H9 (cell line): Measurements from ENCODE around the gene CISD2. TPM values are rescaled to one million over a fixed set of nuclear protein-coding genes. Genes with fewer than 3 reads are reported as not detected.

Experiments used
- DNase-seq: peaks from one replicate; pipeline ENCODE4 v3.0.0-alpha.2; 2017
- H2AFZ ChIP-seq: one replicate; pipeline ENCODE4 v1.6.1; 2013; ENCODE audit warnings: mild to moderate bottlenecking, low read length, control low read depth, moderate library complexity
- H2AK5ac ChIP-seq: 2 replicates; pipeline ENCODE4 v1.6.1; 2013; ENCODE audit warnings: low read length, control low read depth, mixed read lengths; ENCODE audit not compliant: insufficient read length
- H2BK120ac ChIP-seq: one replicate; pipeline ENCODE4 v1.6.1; 2013; ENCODE audit warnings: low read depth, mild to moderate bottlenecking, low read length, control low read depth, inconsistent platforms; ENCODE audit not compliant: poor library complexity, severe bottlenecking
- H2BK12ac ChIP-seq: 2 replicates; pipeline ENCODE4 v1.6.1; 2013; ENCODE audit warnings: low read length, control low read depth, mixed read lengths, low read depth; ENCODE audit not compliant: insufficient read length
- H2BK15ac ChIP-seq: 2 replicates; pipeline ENCODE4 v1.6.1; 2013; ENCODE audit warnings: low read depth, low read length, control low read depth
- H2BK20ac ChIP-seq: one replicate; pipeline ENCODE4 v1.6.1; 2013; ENCODE audit warnings: low read depth, mild to moderate bottlenecking, low read length, control low read depth, inconsistent platforms; ENCODE audit not compliant: poor library complexity, severe bottlenecking
- H2BK5ac ChIP-seq: 2 replicates; pipeline ENCODE4 v1.6.1; 2013; ENCODE audit warnings: low read length, control low read depth, mixed read lengths; ENCODE audit not compliant: insufficient read length
- H3K14ac ChIP-seq: 2 replicates; pipeline ENCODE4 v1.6.1; 2013; ENCODE audit warnings: low read length, control low read depth; ENCODE audit not compliant: insufficient read depth
- H3K18ac ChIP-seq: 2 replicates; pipeline ENCODE4 v1.6.1; 2013; ENCODE audit warnings: low read depth, mild to moderate bottlenecking, mixed read lengths, low read length, control low read depth; ENCODE audit not compliant: insufficient read length
- H3K23ac ChIP-seq: 2 replicates; pipeline ENCODE4 v1.6.1; 2013; ENCODE audit warnings: low read length, control low read depth, mixed read lengths, low read depth; ENCODE audit not compliant: insufficient read length
- H3K23me2 ChIP-seq: 2 replicates; pipeline ENCODE4 v1.6.1; 2013; ENCODE audit warnings: low read depth, mild to moderate bottlenecking, mixed read lengths, low read length, control low read depth; ENCODE audit not compliant: insufficient read length, poor library complexity, severe bottlenecking
- H3K27ac ChIP-seq: 2 replicates; pipeline ENCODE4 v1.5.1; 2013; ENCODE audit warnings: low read length, control low read depth, mixed read lengths, low read depth; ENCODE audit not compliant: insufficient read length
- H3K27me3 ChIP-seq: 2 replicates; pipeline ENCODE4 v1.6.1; 2013; ENCODE audit warnings: low read length, control low read depth, inconsistent platforms; ENCODE audit not compliant: insufficient read depth
- H3K4ac ChIP-seq: 2 replicates; pipeline ENCODE4 v1.6.1; 2013; ENCODE audit warnings: low read depth, mild to moderate bottlenecking, control low read depth, inconsistent platforms, low read length, moderate library complexity
- H3K4me1 ChIP-seq: 2 replicates; pipeline ENCODE4 v1.6.1; 2013; ENCODE audit warnings: low read length, control low read depth, inconsistent platforms; ENCODE audit not compliant: insufficient read depth
- H3K4me2 ChIP-seq: 2 replicates; pipeline ENCODE4 v1.6.1; 2013; ENCODE audit warnings: low read length, control low read depth, mixed read lengths; ENCODE audit not compliant: insufficient read length, insufficient read depth
- H3K56ac ChIP-seq: 2 replicates; pipeline ENCODE4 v1.6.1; 2013; ENCODE audit warnings: low read depth, mild to moderate bottlenecking, mixed read lengths, low read length, control low read depth; ENCODE audit not compliant: insufficient read length
- H3K79me1 ChIP-seq: 2 replicates; pipeline ENCODE4 v1.6.1; 2013; ENCODE audit warnings: low read depth, mild to moderate bottlenecking, moderate library complexity, low read length, control low read depth, inconsistent platforms; ENCODE audit not compliant: insufficient read depth, poor library complexity, severe bottlenecking
- H3K79me2 ChIP-seq: 2 replicates; pipeline ENCODE4 v1.6.1; 2013; ENCODE audit warnings: low read length, control low read depth, inconsistent platforms; ENCODE audit not compliant: insufficient read depth
- H3K9ac ChIP-seq: 2 replicates; pipeline ENCODE4 v1.6.1; 2013; ENCODE audit warnings: low read length, control low read depth, mixed read lengths; ENCODE audit not compliant: insufficient read length; ENCODE audit errors: extremely low read depth
- H3K9me3 ChIP-seq: one replicate; pipeline ENCODE4 v1.6.1; 2013; ENCODE audit warnings: low read depth, low read length, inconsistent platforms; ENCODE audit not compliant: control insufficient read depth
- H3T11ph ChIP-seq: one replicate; pipeline ENCODE4 v1.6.1; 2013; ENCODE audit warnings: mild to moderate bottlenecking, low read length, control low read depth, inconsistent platforms
- H4K20me1 ChIP-seq: one replicate; pipeline ENCODE4 v1.6.1; 2013; ENCODE audit not compliant: control insufficient read depth, insufficient read length, insufficient read depth
- H4K5ac ChIP-seq: 2 replicates; pipeline ENCODE4 v1.6.1; 2013; ENCODE audit warnings: low read depth, mild to moderate bottlenecking, mixed read lengths, low read length, control low read depth; ENCODE audit not compliant: insufficient read length
- H4K8ac ChIP-seq: replicated peaks from 2 replicates; pipeline ENCODE4 v1.6.1; 2013; ENCODE audit warnings: low read length, control low read depth, mixed read lengths, low read depth; ENCODE audit not compliant: insufficient read length
- H4K91ac ChIP-seq: 2 replicates; pipeline ENCODE4 v1.6.1; 2013; ENCODE audit warnings: low read depth, mild to moderate bottlenecking, moderate library complexity, mixed read lengths, low read length, control low read depth; ENCODE audit not compliant: insufficient read length
- H3K27ac Mint-ChIP-seq, 3 experiments: 2 replicates in 2 of 3; 3 replicates in 1 of 3; pipeline ENCODE4 v1.8.0; 2020 to 2021; ENCODE audit warnings: mixed read lengths in 3 of 3, mild to moderate bottlenecking in 1 of 3, moderate library complexity in 1 of 3
- H3K27me3 Mint-ChIP-seq: 2 replicates; pipeline ENCODE4 v1.8.0; 2021; ENCODE audit warnings: low read depth, mild to moderate bottlenecking, moderate library complexity, mixed read lengths
- H3K36me3 Mint-ChIP-seq, 3 experiments: 2 replicates in 2 of 3; 3 replicates in 1 of 3; pipeline ENCODE4 v1.8.0; 2020 to 2021; ENCODE audit warnings: low read depth in 3 of 3, mixed read lengths in 3 of 3; ENCODE audit not compliant: insufficient read depth in 1 of 3
- H3K4me1 Mint-ChIP-seq, 2 experiments: 2 replicates each; pipeline ENCODE4 v1.8.0; 2020; ENCODE audit warnings: mixed read lengths in 2 of 2
- H3K4me3 Mint-ChIP-seq, 2 experiments: 2 replicates in 1 of 2; 3 replicates in 1 of 2; pipeline ENCODE4 v1.8.0; 2020 to 2021; ENCODE audit warnings: mild to moderate bottlenecking in 2 of 2, mixed read lengths in 2 of 2, moderate library complexity in 1 of 2
- H3K9me3 Mint-ChIP-seq, 2 experiments: 2 replicates in 1 of 2; 3 replicates in 1 of 2; pipeline ENCODE4 v1.8.0; 2020; ENCODE audit warnings: mild to moderate bottlenecking in 2 of 2, mixed read lengths in 2 of 2, moderate library complexity in 1 of 2
- WGBS: extraction: QIAGEN DNeasy Blood & Tissue Kit; methylation state at CpG from one replicate; pipeline ENCODE4 v1.1.7; 2013; ENCODE audit warnings: missing lambda C conversion rate, low lambda C conversion rate, mixed read lengths; ENCODE audit not compliant: insufficient read length; ENCODE audit errors: extremely low coverage; 5-methylcytosine and 5-hydroxymethylcytosine counted together
- total RNA-seq: library from RNA; stranded (reverse); gene quantifications from 2 replicates; pipeline ENCODE4 v1.2.1, GENCODE V29; 2021
- TF ChIP-seq, protein P1 (sequence below): fragments of 200-600 bp; sonication (generic); conservative IDR thresholded peaks from 3 replicates; pipeline ENCODE4 v1.8.0; 2021; ENCODE audit warnings: antibody characterized with exemption, mild to moderate bottlenecking

The CISD2 gene
- total RNA-seq, 1 experiment from 2014 or later, result 45.6 TPM

GRCh38 chr4:102847687-102848086 lies 21.1 kb upstream of the CISD2 start:
- no peaks in the 10 kb centered on the region for H4K20me1 ChIP-seq
- H3K4me2 ChIP-seq, result no peak overlapping the region
- Mint-ChIP-seq H3K4me1 (no peaks in the 10 kb centered on the region; a peak in 1 of 4 replicates), H3K4me3 (no peak overlapping the region), H3K27ac (no peak overlapping the region), H3K9me3 (no peaks in the 10 kb centered on the region; a peak in 1 of 5 replicates), H3K36me3 (peaks cover 4 to 6% (median 4%) of the 10 kb centered on the region in 3 experiments; a peak in 5 of 7 replicates), H3K27me3 (no peaks in the 10 kb centered on the region)
- no peak for DNase-seq
- H2BK15ac ChIP-seq, result no peak overlapping the region
- no peak overlapping the region for H3K27ac ChIP-seq
- H2AFZ ChIP-seq, result no peak overlapping the region
- H3K23me2 ChIP-seq, result no peaks in the 10 kb centered on the region
- H3T11ph ChIP-seq, result no peak overlapping the region
- no peak overlapping the region for H2BK120ac ChIP-seq
- no peak overlapping the region for H3K4ac ChIP-seq
- H4K5ac ChIP-seq, result no peak overlapping the region
- H3K4me1 ChIP-seq, result no peaks in the 10 kb centered on the region
- no peaks in the 10 kb centered on the region for H3K9me3 ChIP-seq
- no CpG with 5 or more reads among the region's 8 CpGs for WGBS
- H3K9ac ChIP-seq, result no peak overlapping the region
- no peak overlapping the region for H3K14ac ChIP-seq
- H2BK20ac ChIP-seq, result no peak overlapping the region
- H4K8ac ChIP-seq, result no peak overlapping the region
- H2AK5ac ChIP-seq, result no peak overlapping the region
- H3K56ac ChIP-seq, result no peak overlapping the region
- no peak overlapping the region for H3K18ac ChIP-seq
- TF ChIP-seq, protein P1, sequence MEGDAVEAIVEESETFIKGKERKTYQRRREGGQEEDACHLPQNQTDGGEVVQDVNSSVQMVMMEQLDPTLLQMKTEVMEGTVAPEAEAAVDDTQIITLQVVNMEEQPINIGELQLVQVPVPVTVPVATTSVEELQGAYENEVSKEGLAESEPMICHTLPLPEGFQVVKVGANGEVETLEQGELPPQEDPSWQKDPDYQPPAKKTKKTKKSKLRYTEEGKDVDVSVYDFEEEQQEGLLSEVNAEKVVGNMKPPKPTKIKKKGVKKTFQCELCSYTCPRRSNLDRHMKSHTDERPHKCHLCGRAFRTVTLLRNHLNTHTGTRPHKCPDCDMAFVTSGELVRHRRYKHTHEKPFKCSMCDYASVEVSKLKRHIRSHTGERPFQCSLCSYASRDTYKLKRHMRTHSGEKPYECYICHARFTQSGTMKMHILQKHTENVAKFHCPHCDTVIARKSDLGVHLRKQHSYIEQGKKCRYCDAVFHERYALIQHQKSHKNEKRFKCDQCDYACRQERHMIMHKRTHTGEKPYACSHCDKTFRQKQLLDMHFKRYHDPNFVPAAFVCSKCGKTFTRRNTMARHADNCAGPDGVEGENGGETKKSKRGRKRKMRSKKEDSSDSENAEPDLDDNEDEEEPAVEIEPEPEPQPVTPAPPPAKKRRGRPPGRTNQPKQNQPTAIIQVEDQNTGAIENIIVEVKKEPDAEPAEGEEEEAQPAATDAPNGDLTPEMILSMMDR, result no peak
- no peaks in the 10 kb centered on the region for H3K27me3 ChIP-seq
- H3K23ac ChIP-seq, result no peak overlapping the region
- H2BK5ac ChIP-seq, result no peak overlapping the region
- H3K79me2 ChIP-seq, result no peaks in the 10 kb centered on the region
- no peak overlapping the region for H2BK12ac ChIP-seq
- H3K79me1 ChIP-seq, result no peaks in the 10 kb centered on the region
- H4K91ac ChIP-seq, result no peak overlapping the region
